Neuronal stem cell (in vitro differentiated cells): ENCODE results near the gene HORMAD1.

Experiments used
- DNase-seq: peaks from one replicate; pipeline ENCODE4 v3.0.0-alpha.2; 2013; ENCODE audit warnings: low spot score
- H2AFZ ChIP-seq: one replicate; pipeline ENCODE4 v1.6.1; 2013; ENCODE audit warnings: mild to moderate bottlenecking, low read length, inconsistent platforms
- H2AK5ac ChIP-seq: 2 replicates; pipeline ENCODE4 v1.6.1; 2013; ENCODE audit warnings: low read depth, mild to moderate bottlenecking, inconsistent platforms, low read length, moderate library complexity, mixed read lengths
- H2BK120ac ChIP-seq: 2 replicates; pipeline ENCODE4 v1.6.1; 2013; ENCODE audit warnings: low read depth, mild to moderate bottlenecking, inconsistent platforms, low read length, moderate library complexity, mixed read lengths
- H2BK12ac ChIP-seq: one replicate; pipeline ENCODE4 v1.6.1; 2013; ENCODE audit warnings: low read length, inconsistent platforms
- H2BK15ac ChIP-seq: 2 replicates; pipeline ENCODE4 v1.6.1; 2013; ENCODE audit warnings: mild to moderate bottlenecking, low read length, inconsistent platforms, mixed read lengths
- H2BK5ac ChIP-seq: one replicate; pipeline ENCODE4 v1.6.1; 2013; ENCODE audit warnings: inconsistent platforms, mild to moderate bottlenecking, low read length, moderate library complexity
- H3K14ac ChIP-seq: one replicate; pipeline ENCODE4 v1.6.1; 2013; ENCODE audit warnings: low read length, inconsistent platforms
- H3K18ac ChIP-seq: 2 replicates; pipeline ENCODE4 v1.6.1; 2013; ENCODE audit warnings: low read length, inconsistent platforms
- H3K23ac ChIP-seq: 2 replicates; pipeline ENCODE4 v1.6.1; 2013; ENCODE audit warnings: low read depth, mild to moderate bottlenecking, mixed read lengths, low read length, inconsistent platforms; ENCODE audit not compliant: poor library complexity
- H3K27ac ChIP-seq: replicated peaks from 3 replicates; pipeline ENCODE4 v1.5.1; 2013; ENCODE audit warnings: low read length, inconsistent platforms
- H3K27me3 ChIP-seq, 3 experiments: 2 replicates each; pipeline ENCODE4 v1.6.1; 2013; ENCODE audit warnings: low read length in 3 of 3, mild to moderate bottlenecking in 2 of 3, inconsistent platforms in 1 of 3, low read depth in 1 of 3, mixed read lengths in 1 of 3, moderate library complexity in 1 of 3; ENCODE audit not compliant: control insufficient read depth in 3 of 3, insufficient read depth in 3 of 3
- H3K36me3 ChIP-seq, 2 donors: replicated peaks in 1 of 2; 2 replicates each; pipeline ENCODE4 v1.6.1; 2013; ENCODE audit warnings: low read length in 2 of 2; ENCODE audit not compliant: control insufficient read depth in 2 of 2, insufficient read depth in 2 of 2
- H3K4ac ChIP-seq: 2 replicates; pipeline ENCODE4 v1.6.1; 2013; ENCODE audit warnings: inconsistent platforms, mild to moderate bottlenecking, low read length, moderate library complexity
- H3K4me1 ChIP-seq, 2 donors: 1 replicate in 1 of 2; 2 replicates in 1 of 2; pipeline ENCODE4 v1.6.1; 2013; ENCODE audit warnings: low read length in 2 of 2, low read depth in 1 of 2; ENCODE audit not compliant: control insufficient read depth in 2 of 2, insufficient read depth in 1 of 2
- H3K4me2 ChIP-seq: one replicate; pipeline ENCODE4 v1.6.1; 2013; ENCODE audit warnings: mild to moderate bottlenecking, low read length, inconsistent platforms; ENCODE audit not compliant: insufficient read depth, poor library complexity, severe bottlenecking
- H3K4me3 ChIP-seq, 2 donors: 2 replicates each; pipeline ENCODE4 v1.5.1; 2013; ENCODE audit warnings: low read length in 2 of 2, mild to moderate bottlenecking in 2 of 2, inconsistent platforms in 1 of 2, moderate library complexity in 1 of 2
- H3K79me1 ChIP-seq: one replicate; pipeline ENCODE4 v1.6.1; 2013; ENCODE audit warnings: low read depth, mild to moderate bottlenecking, inconsistent platforms, low read length, moderate library complexity
- H3K9ac ChIP-seq: one replicate; pipeline ENCODE4 v1.6.1; 2013; ENCODE audit warnings: mild to moderate bottlenecking, low read depth, low read length, inconsistent platforms; ENCODE audit not compliant: poor library complexity
- H3K9me3 ChIP-seq, 2 donors: replicated peaks in 1 of 2; 2 replicates each; pipeline versions ENCODE3 to v1.6.1; 2013; ENCODE audit warnings: low read length in 2 of 2, mild to moderate bottlenecking in 2 of 2, inconsistent platforms in 1 of 2, low read depth in 1 of 2, mixed read lengths in 1 of 2, moderate library complexity in 1 of 2; ENCODE audit not compliant: control insufficient read depth in 2 of 2, insufficient read depth in 1 of 2
- H4K8ac ChIP-seq: one replicate; pipeline ENCODE4 v1.6.1; 2013; ENCODE audit warnings: low read depth, mild to moderate bottlenecking, inconsistent platforms, low read length, moderate library complexity
- H4K91ac ChIP-seq: one replicate; pipeline ENCODE4 v1.6.1; 2013; ENCODE audit warnings: low read length, low read depth, mild to moderate bottlenecking, inconsistent platforms; ENCODE audit not compliant: poor library complexity
- WGBS, 2 donors: extraction: QIAGEN DNeasy Blood & Tissue Kit; methylation state at CpG; one replicate each; pipeline ENCODE4 v1.1.7; 2013; ENCODE audit warnings: missing lambda C conversion rate in 2 of 2, mixed read lengths in 1 of 2; ENCODE audit not compliant: insufficient read length in 2 of 2, insufficient replicate concordance in 1 of 2; ENCODE audit errors: extremely low coverage in 2 of 2; 5-methylcytosine and 5-hydroxymethylcytosine counted together

HORMAD1 gene

GRCh38 chr1:150748878-150749719 is 28.4 kb upstream of the HORMAD1 start:
- H4K8ac ChIP-seq, result no peak overlapping the region
- H3K4me1 ChIP-seq, result no peaks in the 10 kb centered on the region
- no peak overlapping the region for H2BK15ac ChIP-seq
- no peak for DNase-seq
- WGBS, 2 donors, result no CpG with 5 or more reads among the region's 12 CpGs
- H2BK12ac ChIP-seq, result no peak overlapping the region
- no peaks in the 10 kb centered on the region for H3K27me3 ChIP-seq
- H2AK5ac ChIP-seq, result no peak overlapping the region
- H3K4me2 ChIP-seq, result no peak overlapping the region
- no peaks in the 10 kb centered on the region for H3K36me3 ChIP-seq
- no peak overlapping the region for H2AFZ ChIP-seq
- H3K9ac ChIP-seq, result no peak overlapping the region
- H3K79me1 ChIP-seq, result no peaks in the 10 kb centered on the region
- no peak overlapping the region for H2BK5ac ChIP-seq
- H3K9me3 ChIP-seq, result no peaks in the 10 kb centered on the region
- H3K4me3 ChIP-seq, result no peak overlapping the region
- H3K14ac ChIP-seq, result no peak overlapping the region
- no peak overlapping the region for H3K4ac ChIP-seq
- H2BK120ac ChIP-seq, result no peak overlapping the region
- H3K18ac ChIP-seq, result no peak overlapping the region
- H3K23ac ChIP-seq, result no peak overlapping the region
- H3K27ac ChIP-seq, result no peak overlapping the region
- no peak overlapping the region for H4K91ac ChIP-seq

DNA sequence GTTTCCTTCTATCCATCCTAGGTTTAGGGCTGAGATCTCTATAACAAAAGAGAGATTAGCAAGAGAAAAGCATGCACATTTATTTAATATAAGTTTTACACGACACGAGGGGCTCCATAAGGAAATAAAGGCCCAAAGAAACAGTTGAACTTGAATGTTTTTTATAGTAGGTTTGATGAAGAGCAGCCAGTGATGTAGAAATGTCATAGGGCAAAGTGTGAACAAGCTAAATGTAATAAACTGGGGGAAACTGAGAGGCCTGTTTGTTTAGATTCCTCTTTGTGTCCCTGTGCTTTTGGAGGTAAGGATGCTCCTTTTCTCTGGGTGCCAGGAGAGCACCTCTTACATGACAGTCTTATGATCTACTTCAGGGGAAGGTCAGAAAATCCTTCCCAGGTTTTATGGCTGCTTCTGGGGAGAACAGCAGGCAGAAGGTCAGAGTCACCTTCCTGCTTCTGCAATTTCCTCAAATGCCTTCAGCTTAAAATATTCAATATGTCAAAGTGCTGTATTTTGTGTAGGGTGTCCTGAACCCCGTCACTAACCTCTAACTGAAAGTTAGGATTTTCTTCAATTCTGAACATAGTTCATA is 9.5 kb upstream of the HORMAD1 start:
- no peaks in the 10 kb centered on the region for H3K27me3 ChIP-seq

DNA sequence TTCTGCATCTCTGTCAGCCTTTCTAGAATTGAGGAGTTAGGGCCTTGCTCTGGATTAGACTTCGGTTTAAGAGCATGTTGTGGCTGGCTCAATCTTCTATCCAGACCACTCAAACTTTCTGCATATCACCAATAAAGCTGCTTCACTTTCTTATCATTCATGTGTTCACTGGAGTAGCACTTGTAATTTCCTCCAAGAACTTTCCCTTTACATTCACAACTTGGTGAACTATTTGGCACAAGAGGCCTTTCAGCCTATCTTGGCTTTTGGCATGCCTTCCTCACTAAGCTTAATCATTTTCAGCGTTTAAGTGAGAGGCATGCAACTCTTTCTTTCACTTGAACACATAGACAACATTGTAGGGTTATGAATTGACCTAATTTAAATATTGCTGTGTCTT is 3.6 kb upstream of the HORMAD1 start:
- no peak overlapping the region for H4K91ac ChIP-seq
- H3K27ac ChIP-seq, result no peak overlapping the region
- no peak overlapping the region for H3K23ac ChIP-seq
- H3K36me3 ChIP-seq, result no peaks in the 10 kb centered on the region
- no peak overlapping the region for H2BK120ac ChIP-seq
- H3K14ac ChIP-seq, result no peak overlapping the region
- no peak overlapping the region for H2AFZ ChIP-seq
- H3K4me3 ChIP-seq, result no peak overlapping the region
- DNase-seq, result no peak
- H3K9me3 ChIP-seq, result peaks cover 0 to 2% of the 10 kb centered on the region in 2 donors
- H3K9ac ChIP-seq, result no peak overlapping the region
- no peaks in the 10 kb centered on the region for H3K79me1 ChIP-seq
- H3K4me2 ChIP-seq, result no peak overlapping the region
- no peak overlapping the region for H3K4ac ChIP-seq
- H2AK5ac ChIP-seq, result no peak overlapping the region
- no peak overlapping the region for H4K8ac ChIP-seq
- H2BK5ac ChIP-seq, result no peak overlapping the region
- WGBS, 2 donors, result no CpG with 5 or more reads among the region's 2 CpGs
- no peak overlapping the region for H2BK15ac ChIP-seq
- no peak overlapping the region for H3K18ac ChIP-seq
- H3K4me1 ChIP-seq, result no peaks in the 10 kb centered on the region
- no peak overlapping the region for H2BK12ac ChIP-seq
- no peaks in the 10 kb centered on the region for H3K27me3 ChIP-seq

More for the DNA sequence above, 9.5 kb upstream of the HORMAD1 start:
- Histone ChIP-seq H3K27ac (no peak overlapping the region), H3K9me3 (no peaks in the 10 kb centered on the region), H4K91ac (no peak overlapping the region), H3K14ac (no peak overlapping the region), H2BK12ac (no peak overlapping the region), H3K23ac (no peak overlapping the region), H2AK5ac (no peak overlapping the region), H2BK15ac (no peak overlapping the region), H3K9ac (no peak overlapping the region), H3K79me1 (no peaks in the 10 kb centered on the region), H4K8ac (no peak overlapping the region), H3K18ac (no peak overlapping the region), H3K4me1 (no peaks in the 10 kb centered on the region), H3K4ac (no peak overlapping the region), H2BK120ac (no peak overlapping the region), H3K36me3 (no peaks in the 10 kb centered on the region), H3K4me2 (no peak overlapping the region), H2AFZ (no peak overlapping the region), H2BK5ac (no peak overlapping the region), H3K4me3 (no peak overlapping the region)
- no peak for DNase-seq
- no CpG with 5 or more reads among the region's 3 CpGs for WGBS, 2 donors

- Histone ChIP-seq H3K36me3 (no peaks in the 10 kb centered on the region), H3K27ac (no peak overlapping the region), H3K27me3 (no peaks in the 10 kb centered on the region), H2BK120ac (no peak overlapping the region), H3K14ac (no peak overlapping the region), H2BK5ac (no peak overlapping the region), H3K9me3 (peaks cover 0 to 2% of the 10 kb centered on the region in 2 donors), H3K23ac (no peak overlapping the region), H2AK5ac (no peak overlapping the region), H2BK15ac (no peak overlapping the region), H3K4me2 (no peak overlapping the region), H4K91ac (no peak overlapping the region), H3K9ac (no peak overlapping the region), H3K18ac (no peak overlapping the region), H3K4me3 (no peak overlapping the region), H2AFZ (no peak overlapping the region), H3K4me1 (no peaks in the 10 kb centered on the region), H4K8ac (no peak overlapping the region), H2BK12ac (no peak overlapping the region), H3K4ac (no peak overlapping the region), H3K79me1 (no peaks in the 10 kb centered on the region)
- no peak for DNase-seq
- WGBS, 2 donors, result no CpG with 5 or more reads among the region's 21 CpGs
Observed at GRCh38 chr1:150720098-150720497, 597 bp downstream of the HORMAD1 start.
